MCF 10A (cell line): ENCODE measurements around the gene OR5T1. TPM values are rescaled to one million over a fixed set of nuclear protein-coding genes. Genes with fewer than 3 reads are reported as not detected.

ENCODE experiments used
- Bru-seq: library from RNA; stranded (reverse); fragments of 400-500 nt; gene quantifications from one replicate; lab custom pipeline; 2021; lab: Mats Ljungman, UMichigan
- BruChase-seq, 2 experiments: library from RNA; stranded (reverse); fragments of 400-500 nt; gene quantifications; one replicate each; lab custom pipeline; 2021; lab: Mats Ljungman, UMichigan
- BruUV-seq: library from RNA; stranded (reverse); fragments of 400-500 nt; replicated peaks from 2 replicates; lab custom pipeline; 2021; lab: Mats Ljungman, UMichigan
- CTCF ChIA-PET: fragments of 300-600 bp; sonication (Branson Sonifier 250); formaldehyde crosslinking; extraction: SDS; loops from one replicate; lab custom pipeline; 2021; ENCODE audit warnings: antibody characterized with exemption, inconsistent platforms; lab: Yijun Ruan, JAX
- POLR2A ChIA-PET: fragments of 300-600, 350-650 bp; sonication (Branson Sonifier 250); formaldehyde crosslinking; extraction: SDS; loops from one replicate; lab custom pipeline; 2020; ENCODE audit warnings: antibody characterized with exemption, inconsistent platforms; lab: Yijun Ruan, JAX
- DNase-seq: peaks from one replicate; pipeline ENCODE4 v3.0.0-alpha.2; 2018; ENCODE audit not compliant: unreplicated experiment
- H3K27ac Mint-ChIP-seq: one replicate; pipeline ENCODE4 v1.8.0; 2022; ENCODE audit warnings: mild to moderate bottlenecking, low read depth, mixed read lengths; ENCODE audit not compliant: unreplicated experiment
- H3K27me3 Mint-ChIP-seq: one replicate; pipeline ENCODE4 v1.8.0; 2022; ENCODE audit warnings: mixed read lengths; ENCODE audit not compliant: insufficient read depth, unreplicated experiment
- H3K36me3 Mint-ChIP-seq: one replicate; pipeline ENCODE4 v1.8.0; 2022; ENCODE audit warnings: mild to moderate bottlenecking, moderate library complexity, mixed read lengths; ENCODE audit not compliant: insufficient read depth, unreplicated experiment
- H3K4me1 Mint-ChIP-seq: one replicate; pipeline ENCODE4 v1.8.0; 2022; ENCODE audit warnings: mixed read lengths; ENCODE audit not compliant: insufficient read depth, unreplicated experiment
- H3K4me3 Mint-ChIP-seq: one replicate; pipeline ENCODE4 v1.8.0; 2022; ENCODE audit warnings: mild to moderate bottlenecking, moderate library complexity, mixed read lengths; ENCODE audit not compliant: unreplicated experiment
- H3K9me3 Mint-ChIP-seq: one replicate; pipeline ENCODE4 v1.8.0; 2022; ENCODE audit warnings: mixed read lengths; ENCODE audit not compliant: unreplicated experiment
- CTCF ChIP-seq: fragments of 200-600 bp; IDR thresholded peaks from one replicate; pipeline ENCODE4 v1.8.0; 2022; ENCODE audit warnings: antibody characterized with exemption, mild to moderate bottlenecking; ENCODE audit not compliant: unreplicated experiment
- intact Hi-C: fragments of 100-400 bp; cut with micrococcal nuclease; formaldehyde crosslinking; loops from 2 replicates; pipeline ENCODE4 v1.14.1; 2022
- long read RNA-seq: library from polyadenylated mRNA; stranded (forward); transcript quantifications from one replicate; pipeline ENCODE4 v2.0.0, GENCODE V29; 2022
- total RNA-seq: library from RNA; stranded (reverse); gene quantifications from 2 replicates; pipeline ENCODE4 v1.2.3, GENCODE V29; 2022

OR5T1 gene
- total RNA-seq, result not detected in 2 replicates
- not detected for Bru-seq, nascent RNA
- BruChase-seq, experiment 1, labeled RNA remaining after a 6-hour chase, result not detected
- BruChase-seq, experiment 2, labeled RNA remaining after a 2-hour chase, result not detected
- long read RNA-seq, result 0 reads

- TF ChIP-seq CTCF, result no peak
- H3K4me3 Mint-ChIP-seq, result no peak within 1 kb of the TSS
- H3K9me3 Mint-ChIP-seq, result peaks cover 16% of the 10 kb centered on the region
- BruUV-seq, result no TSS peak
- H3K27me3 Mint-ChIP-seq, result no peaks in the 10 kb centered on the region
- no peaks in the 10 kb centered on the region for H3K4me1 Mint-ChIP-seq
- DNase-seq, result no peak
- H3K36me3 Mint-ChIP-seq, result no peaks in the 10 kb centered on the region
- intact Hi-C loops, result no loop called here
- ChIA-PET POLR2A (interaction anchor here (0.6 kb wide), 1 partner anchor 69 kb away, joined by 3 read pairs; no protein-coding TSS in a partner anchor), CTCF (interaction anchor here (0.6 to 0.7 kb wide), 2 partner anchors 31 to 44 kb away, joined by 3 to 6 read pairs; no protein-coding TSS in a partner anchor)
- no peak within 1 kb of the TSS for H3K27ac Mint-ChIP-seq
These were observed at the start of gene OR5T1 for GRCh38 chr11:56273854-56274253. OR5T1 (plus strand) TSS chr11:56274154; CDS start chr11:56275639, 1,485 bp downstream.

GRCh38 chr11:56234155-56234554 lies 39.8 kb upstream of the OR5T1 start, which contains the start of gene OR5T2:
OR5T2 (minus strand) TSS chr11:56234255; CDS start chr11:56233062, 1,193 bp downstream.
- ChIA-PET CTCF (no interaction called here), POLR2A (no interaction called here)
- Mint-ChIP-seq H3K4me3 (no peak within 1 kb of the TSS), H3K27ac (no peak within 1 kb of the TSS), H3K4me1 (no peaks in the 10 kb centered on the region), H3K9me3 (peaks cover 19% of the 10 kb centered on the region), H3K36me3 (no peaks in the 10 kb centered on the region), H3K27me3 (no peaks in the 10 kb centered on the region)
- TF ChIP-seq CTCF, result no peak
- intact Hi-C loops, result no loop called here
- no TSS peak for BruUV-seq
- no peak for DNase-seq

- Mint-ChIP-seq H3K27ac (no peak within 1 kb of the TSS), H3K27me3 (no peaks in the 10 kb centered on the region)
These were observed 22.0 kb upstream of the OR5T1 start, which contains the start of gene OR5T3 for GRCh38 chr11:56251954-56252353. OR5T3 (plus strand) TSS chr11:56252254; CDS start chr11:56252254, 0 bp downstream.

More at GRCh38 chr11:56251954-56252353, 22.0 kb upstream of the OR5T1 start, which contains the start of gene OR5T3:
- no peak within 1 kb of the TSS for H3K4me3 Mint-ChIP-seq
- POLR2A ChIA-PET, result no interaction called here
- H3K36me3 Mint-ChIP-seq, result no peaks in the 10 kb centered on the region
- no peak for DNase-seq
- H3K4me1 Mint-ChIP-seq, result no peaks in the 10 kb centered on the region
- no TSS peak for BruUV-seq
- TF ChIP-seq CTCF, result no peak
- intact Hi-C loops, result no loop called here
- CTCF ChIA-PET, result no interaction called here
- peaks cover 38% of the 10 kb centered on the region for H3K9me3 Mint-ChIP-seq
